MM.1S (cell line): Measurements from ENCODE around the gene APOB.

Experiments
- CTCF ChIP-seq: fragments of 300-600 bp; sonication (generic); IDR thresholded peaks from 2 replicates; pipeline ENCODE4 v1.5.1; 2016; ENCODE audit warnings: antibody characterized with exemption, low read length, mixed read lengths
- EZH2 ChIP-seq: fragments of 300-600 bp; sonication (generic); optimal IDR thresholded peaks from 2 replicates; pipeline ENCODE3; 2017; ENCODE audit warnings: low read depth, mild to moderate bottlenecking, antibody characterized with exemption, low read length, mixed read lengths

GRCh38 chr2:21020031-21020667 is 23.7 kb downstream of the APOB start:
- no peak for TF ChIP-seq EZH2
- no peak for TF ChIP-seq CTCF
